ENCODE measurements around the gene POLR3GL.
A peak's percentile ranks its signal among the peaks of the same experiment; 100 is the strongest.
"Not testable (repeated sequence)": the region's sequence is repeated elsewhere in the genome, so short reads cannot be mapped to it uniquely, and the experiment has no call there.

The POLR3GL gene

GRCh38 chr1:145964328-145965118, at the start of gene POLR3GL, which contains the start of gene ANKRD34A:
POLR3GL (plus strand) TSS chr1:145964690; CDS start chr1:145974866, 10,176 bp downstream.
ANKRD34A (minus strand) TSS chr1:145964575; CDS start chr1:145961759, 2,816 bp downstream.
- peak; percentile 85 for DNase-seq

GRCh38 chr1:145916745-145917144, 47.7 kb upstream of the POLR3GL start:
- no peak for DNase-seq

GRCh38 chr1:145917595-145917994, 46.9 kb upstream of the POLR3GL start:
- DNase-seq: no peak

GRCh38 chr1:145918144-145918991, 46.1 kb upstream of the POLR3GL start, which contains the start of gene PEX11B:
PEX11B (minus strand) TSS chr1:145918717; CDS start chr1:145918688, 29 bp downstream.
- peak; percentile 88 for DNase-seq

- DNase-seq: no peak
Measured at GRCh38 chr1:145918992-145919939, 45.2 kb upstream of the POLR3GL start.

- DNase-seq: not testable (repeated sequence)
Measured at GRCh38 chr1:145920297-145920696, 44.2 kb upstream of the POLR3GL start.

GRCh38 chr1:145922266-145922665, 42.2 kb upstream of the POLR3GL start:
- no peak for DNase-seq

- DNase-seq: no peak
Measured at GRCh38 chr1:145926686-145927062, 37.8 kb upstream of the POLR3GL start.

- peak; percentile 93 for DNase-seq
Measured at GRCh38 chr1:145927063-145927886, 37.2 kb upstream of the POLR3GL start, which contains the start of gene RBM8A. RBM8A (minus strand) TSS chr1:145927484; CDS start chr1:145927426, 58 bp downstream.

GRCh38 chr1:145927916-145928643, 36.4 kb upstream of the POLR3GL start:
- no peak for DNase-seq

- not testable (repeated sequence) for DNase-seq
Measured at GRCh38 chr1:145932522-145933009, 31.9 kb upstream of the POLR3GL start.

- no peak for DNase-seq
Measured at GRCh38 chr1:145935708-145936107, 28.8 kb upstream of the POLR3GL start.

- DNase-seq: no peak
Measured at GRCh38 chr1:145936247-145936646, 28.2 kb upstream of the POLR3GL start.

- no peak for DNase-seq
Measured at GRCh38 chr1:145937436-145937835, 27.1 kb upstream of the POLR3GL start.

- DNase-seq: no peak
Measured at GRCh38 chr1:145942405-145942804, 22.1 kb upstream of the POLR3GL start.

GRCh38 chr1:145942871-145943270, 21.6 kb upstream of the POLR3GL start:
- no peak for DNase-seq

- DNase-seq: no peak
Measured at GRCh38 chr1:145944532-145944931, 20.0 kb upstream of the POLR3GL start.

- DNase-seq: no peak
Measured at GRCh38 chr1:145946477-145946986, 18.0 kb upstream of the POLR3GL start.

GRCh38 chr1:145947551-145947950, 16.9 kb upstream of the POLR3GL start:
- DNase-seq: no peak

- DNase-seq: no peak
Measured at GRCh38 chr1:145949219-145949618, 15.3 kb upstream of the POLR3GL start.

Measured in amniotic stem cell (primary cell).